ENCODE data around the gene POLR2E.

Gene POLR2E

DNA sequence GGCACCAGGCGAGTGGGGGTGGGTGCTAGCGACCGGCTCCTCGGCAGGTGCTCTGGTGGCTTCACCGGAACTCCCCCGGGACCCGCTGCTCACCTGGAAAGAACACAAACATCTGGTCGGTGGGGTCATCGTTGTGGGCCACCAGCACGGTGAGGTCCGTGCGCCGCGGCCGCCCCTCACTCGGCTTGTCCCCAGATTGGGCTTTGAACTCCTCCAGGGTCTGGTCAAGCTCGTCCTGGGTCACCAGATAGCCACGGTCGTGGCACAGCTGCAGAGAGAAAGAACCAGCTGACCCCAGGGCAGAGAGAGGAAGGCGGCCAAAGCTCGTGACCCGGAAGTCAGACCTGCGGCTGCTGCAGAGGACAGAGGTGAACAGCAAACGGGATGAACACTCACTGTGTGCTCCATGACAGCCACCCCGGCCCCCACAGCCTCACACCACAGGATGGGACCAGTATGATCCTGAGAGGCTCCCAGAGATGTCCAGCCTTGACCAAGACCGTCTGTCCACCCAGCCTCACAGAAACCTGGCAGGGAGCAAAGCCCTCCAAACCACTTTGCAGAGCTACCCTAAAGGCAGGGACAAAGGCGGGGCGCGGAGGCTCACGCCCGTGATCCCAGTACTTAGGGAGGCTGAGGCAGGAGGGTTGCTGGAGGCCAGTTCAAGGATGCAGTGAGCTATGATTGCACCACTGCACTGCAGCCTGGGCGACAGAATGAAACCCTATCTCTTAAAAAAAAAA lies 1.2 kb downstream of the POLR2E start:
- no peak for DNase-seq (ENCODE audit: low spot score)

DNA sequence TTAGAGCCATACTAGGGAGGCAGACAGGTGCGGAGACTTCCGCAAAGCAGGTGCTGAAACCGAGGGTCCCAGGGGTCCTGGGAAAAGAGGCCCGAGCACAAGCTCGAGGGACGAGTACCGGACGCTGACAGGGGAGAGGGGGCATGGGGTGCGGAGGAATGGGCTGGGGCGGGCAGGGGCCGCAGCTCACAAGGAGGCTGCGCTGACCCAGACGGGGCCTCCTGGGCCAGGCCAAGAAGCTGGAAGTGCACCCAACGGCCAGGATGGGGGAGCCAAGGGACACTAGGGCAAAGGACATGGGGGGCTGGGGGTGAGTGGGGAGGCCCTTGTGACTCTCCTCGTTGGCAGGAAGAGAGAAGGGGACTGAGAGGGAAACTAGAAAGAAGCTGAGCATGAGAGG lies 1.8 kb downstream of the POLR2E start:
- DNase-seq (ENCODE audit: low spot score): no peak

DNA sequence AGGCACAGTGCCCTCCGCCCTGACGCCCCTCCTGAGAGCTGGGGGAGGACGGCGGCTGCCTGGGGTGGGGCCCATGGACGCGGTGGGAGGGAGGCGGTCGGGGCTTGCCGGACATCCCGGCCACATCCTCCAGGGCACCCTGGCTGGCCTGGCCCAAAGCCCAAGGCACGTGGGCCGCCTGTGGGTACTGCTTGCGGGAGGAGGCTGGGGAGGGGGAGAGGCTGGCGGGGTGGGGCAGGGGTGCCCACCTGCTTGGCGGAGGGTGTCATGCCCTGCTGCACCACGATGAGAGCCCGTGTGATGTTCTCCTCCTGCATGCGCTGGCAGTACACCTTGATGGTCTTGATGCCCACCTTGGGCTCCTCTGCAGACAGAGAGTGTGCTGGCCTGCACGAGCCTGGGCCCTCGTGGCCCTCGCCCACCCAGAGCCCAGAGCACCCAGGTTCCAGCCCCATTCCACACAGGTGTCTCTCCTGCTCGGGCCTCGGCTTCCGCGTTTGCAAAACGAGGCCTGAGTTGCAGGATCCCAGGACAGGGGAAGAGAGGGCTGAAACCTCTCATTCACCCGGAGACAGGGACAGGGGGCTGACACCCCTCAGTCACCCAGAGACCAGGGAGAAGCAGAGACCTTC lies 3.5 kb downstream of the POLR2E start:
- DNase-seq (ENCODE audit: low spot score): no peak

DNA sequence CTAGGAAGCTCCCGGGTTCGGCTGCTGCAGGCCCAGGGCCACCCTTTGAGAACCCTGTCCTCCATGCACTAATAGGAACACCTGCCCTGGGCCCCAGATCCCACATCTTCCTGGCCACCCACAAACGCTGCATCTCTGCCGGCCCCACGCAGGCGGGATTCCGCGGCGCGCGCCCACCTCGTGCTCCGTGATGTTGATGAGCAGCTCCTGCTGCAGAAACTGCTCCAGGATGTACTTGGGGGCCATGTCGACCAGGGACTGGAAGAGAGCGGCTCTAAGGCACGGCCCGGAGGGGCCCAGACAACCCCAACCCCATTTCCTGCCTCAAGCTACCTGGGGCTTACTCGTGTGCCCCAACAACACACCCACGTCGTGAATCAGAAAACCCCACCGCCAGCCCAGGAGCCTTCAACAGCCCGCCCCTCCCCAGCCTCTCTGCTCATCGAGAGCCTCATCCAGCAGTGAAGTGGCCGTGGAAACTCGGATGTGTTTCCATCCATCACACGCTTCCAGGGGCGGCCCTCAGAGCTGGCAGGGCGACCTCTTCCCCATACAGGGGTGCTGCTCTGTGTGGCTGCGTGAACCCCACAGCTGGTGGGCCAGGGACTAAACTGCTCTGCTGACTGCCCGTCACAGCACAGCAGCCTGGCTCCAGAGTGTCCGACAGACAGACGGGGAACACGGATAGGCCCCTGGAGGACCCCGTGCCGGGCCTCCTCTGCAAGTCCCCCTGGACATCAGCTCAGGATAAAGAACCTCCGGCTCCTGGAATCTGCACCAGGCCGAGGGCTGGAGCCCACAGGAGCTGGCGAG lies 4.2 kb downstream of the POLR2E start:
- no peak for DNase-seq (ENCODE audit: low spot score)

GRCh38 chr19:1089891-1090290 lies 5.3 kb downstream of the POLR2E start:
- DNase-seq (ENCODE audit: low spot score): no peak

DNA sequence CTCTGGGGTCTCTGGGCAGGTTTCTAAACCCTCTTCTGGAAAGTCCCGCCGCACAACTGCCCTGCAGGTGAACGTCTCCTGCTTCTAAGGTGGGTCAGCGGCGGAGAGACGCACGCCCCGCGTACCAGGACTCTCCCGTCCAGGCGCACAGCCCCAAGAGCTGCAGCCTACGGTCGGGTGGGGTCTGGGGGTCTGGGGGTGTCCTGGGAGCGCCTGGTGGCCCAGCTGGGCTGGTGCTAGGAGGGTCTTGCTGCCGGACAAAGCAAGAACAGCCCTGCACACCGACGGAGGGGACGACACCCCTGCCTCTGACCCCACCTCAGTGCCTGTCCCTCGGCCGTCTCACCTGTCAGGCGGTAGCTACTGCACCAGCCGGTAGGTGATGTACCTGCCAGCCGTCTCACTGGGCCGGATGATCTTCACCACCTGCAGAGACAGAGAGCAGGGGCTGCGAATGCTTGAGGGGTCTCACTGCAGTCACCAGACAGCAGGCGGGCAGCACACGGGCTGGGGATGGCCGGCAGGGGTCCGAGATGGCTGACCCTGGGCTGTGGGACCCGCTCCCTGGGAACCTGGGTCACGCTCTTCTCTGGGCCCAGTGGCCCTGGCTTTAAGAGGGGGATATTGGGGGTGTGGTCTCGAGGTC lies 5.9 kb downstream of the POLR2E start:
- no peak for DNase-seq (ENCODE audit: low spot score)

- DNase-seq (ENCODE audit: low spot score): no peak
Observed at GRCh38 chr19:1088416-1089010, 6.7 kb downstream of the POLR2E start.

- DNase-seq (ENCODE audit: low spot score): no peak
Observed at GRCh38 chr19:1087813-1088415, 7.3 kb downstream of the POLR2E start.

- DNase-seq (ENCODE audit: low spot score): no peak
Observed at GRCh38 chr19:1086613-1087012, 8.6 kb downstream of the POLR2E start.

DNA sequence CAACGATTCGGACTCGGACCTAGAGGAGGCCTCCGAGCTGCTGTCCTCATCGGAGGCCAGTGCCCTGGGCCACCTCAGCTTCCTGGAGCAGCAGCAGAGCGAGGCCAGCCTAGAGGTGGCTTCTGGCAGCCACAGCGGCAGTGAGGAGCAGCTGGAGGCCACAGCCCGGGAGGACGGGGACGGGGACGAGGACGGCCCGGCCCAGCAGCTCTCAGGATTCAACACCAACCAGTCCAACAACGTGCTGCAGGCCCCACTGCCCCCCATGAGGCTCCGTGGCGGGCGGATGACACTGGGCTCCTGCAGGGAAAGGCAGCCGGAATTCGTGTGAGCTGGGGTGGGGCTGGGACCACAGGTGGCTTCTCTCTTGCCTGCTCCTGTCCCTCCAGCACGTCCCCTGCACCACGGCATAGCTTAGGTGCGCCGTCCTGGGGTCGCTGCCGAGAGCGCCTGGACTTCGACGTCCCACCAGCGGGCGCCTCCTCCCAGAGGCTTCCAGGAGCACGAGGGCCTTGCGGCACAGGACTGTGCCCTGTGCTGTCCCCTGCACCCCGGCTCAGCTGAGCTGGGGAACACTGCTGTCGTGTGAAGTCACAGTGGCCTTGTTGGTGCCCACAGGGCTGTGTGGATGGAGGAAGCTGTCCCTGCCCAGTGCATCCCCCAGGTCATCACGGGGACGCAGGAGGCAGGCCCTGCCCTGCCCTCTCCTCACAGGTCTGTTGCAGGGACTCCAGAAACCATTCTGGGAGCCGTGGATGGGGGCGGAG lies 9.3 kb downstream of the POLR2E start:
- DNase-seq (ENCODE audit: low spot score): no peak

GRCh38 chr19:1085053-1085658 lies 10.0 kb downstream of the POLR2E start:
- DNase-seq (ENCODE audit: low spot score): no peak

DNA sequence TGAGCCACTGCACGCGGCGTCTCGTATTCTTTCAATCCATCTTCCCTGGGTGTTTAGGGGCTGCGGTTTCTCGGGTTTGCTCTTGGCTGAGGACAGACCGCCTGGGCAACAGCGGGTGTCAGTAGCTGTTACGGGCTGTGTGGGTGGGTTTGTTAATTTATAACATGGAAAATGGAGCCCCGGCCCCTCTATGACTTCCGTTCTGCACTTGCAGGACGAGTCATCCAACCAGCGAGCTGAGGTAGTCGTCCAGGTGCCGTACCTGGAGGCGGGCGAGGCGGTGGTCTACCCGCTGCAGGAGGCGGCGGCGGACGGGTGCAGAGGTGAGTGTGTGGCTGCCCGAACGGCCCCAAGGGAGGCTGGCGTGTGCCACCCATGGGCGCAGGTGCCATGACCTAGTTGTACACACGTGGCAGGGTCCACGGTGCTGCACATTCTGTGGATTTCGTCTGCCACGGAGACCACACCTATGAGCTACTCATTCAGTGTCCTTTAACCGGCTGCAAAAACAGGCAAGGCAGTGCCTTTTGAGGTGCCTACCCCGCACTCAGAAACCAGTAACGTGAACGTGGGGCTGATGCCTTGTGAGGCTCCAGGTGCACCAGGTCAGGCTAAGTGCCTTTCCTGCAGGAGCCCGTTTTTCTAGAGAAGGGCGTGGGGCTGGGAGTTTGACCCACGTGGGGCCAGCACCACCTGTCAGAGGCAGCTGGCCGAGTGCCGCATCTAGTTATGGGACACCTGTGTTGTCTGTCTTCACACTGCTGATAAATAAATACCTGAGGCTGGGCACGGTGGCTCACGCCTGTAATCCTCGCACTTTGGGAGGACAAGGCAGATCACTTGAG lies 10.9 kb downstream of the POLR2E start:
- DNase-seq (ENCODE audit: low spot score): no peak

- DNase-seq (ENCODE audit: low spot score): no peak
Observed at GRCh38 chr19:1082928-1083816, 12.0 kb downstream of the POLR2E start.

GRCh38 chr19:1082165-1082927 lies 12.8 kb downstream of the POLR2E start:
- peak; percentile 79 for DNase-seq (ENCODE audit: low spot score)

GRCh38 chr19:1081301-1082164 lies 13.6 kb downstream of the POLR2E start:
- no peak for DNase-seq (ENCODE audit: low spot score)

DNA sequence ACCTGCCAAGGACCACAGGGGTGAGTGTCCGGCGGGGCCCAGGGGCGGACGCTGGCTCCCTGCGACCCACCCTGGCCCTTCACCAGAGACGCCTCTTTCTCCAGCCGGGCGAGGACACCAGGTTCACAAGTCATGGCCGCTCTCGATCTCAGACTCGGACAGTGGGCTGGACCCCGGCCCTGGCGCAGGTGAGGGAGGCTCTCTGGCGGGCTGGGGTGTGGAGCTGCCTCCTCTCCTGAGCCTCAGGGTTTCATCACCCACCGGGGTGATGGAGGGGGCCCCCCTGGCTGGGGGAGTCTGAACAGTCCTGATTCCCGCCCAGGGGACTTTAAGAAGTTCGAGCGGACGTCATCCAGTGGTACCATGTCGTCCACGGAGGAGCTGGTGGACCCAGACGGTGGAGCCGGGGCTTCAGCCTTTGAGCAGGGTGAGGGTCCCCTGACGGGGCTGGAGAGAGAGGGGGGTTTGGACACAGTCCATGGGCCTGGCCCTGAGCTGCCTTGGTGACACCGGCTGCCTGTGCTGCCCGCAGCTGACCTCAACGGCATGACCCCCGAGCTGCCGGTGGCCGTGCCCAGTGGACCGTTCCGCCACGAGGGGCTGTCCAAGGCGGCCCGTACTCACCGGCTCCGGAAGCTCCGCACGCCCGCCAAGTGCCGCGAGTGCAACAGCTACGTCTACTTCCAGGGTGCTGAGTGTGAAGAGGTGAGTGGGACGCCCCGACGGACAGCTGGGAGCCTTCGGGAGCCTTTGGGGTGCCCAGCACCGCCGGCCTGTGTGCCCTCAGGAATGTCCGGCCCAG lies 14.6 kb downstream of the POLR2E start:
- no peak for DNase-seq (ENCODE audit: low spot score)

Measured in SW480 (cell line).